Loucy (cell line): Measurements from ENCODE around the gene CLDN20.

Source experiments
- H2AFZ ChIP-seq: fragments of 200-600 bp; sonication (generic); 2 replicates; pipeline ENCODE4 v1.6.0; 2016; ENCODE audit warnings: antibody characterized with exemption, mild to moderate bottlenecking, low read length, moderate library complexity
- H3F3A ChIP-seq: fragments of 200-600 bp; 2 replicates; pipeline ENCODE4 v1.6.0; 2016; ENCODE audit warnings: antibody characterized with exemption, low read depth, mild to moderate bottlenecking
- H3K27me3 ChIP-seq: fragments of 200-600 bp; sonication (generic); 2 replicates; pipeline ENCODE4 v1.6.1; 2014; ENCODE audit warnings: low read length, mild to moderate bottlenecking; ENCODE audit not compliant: insufficient read depth, poor library complexity, severe bottlenecking
- H3K36me3 ChIP-seq: fragments of 200-600 bp; sonication (generic); 2 replicates; pipeline ENCODE4 v1.6.1; 2016; ENCODE audit warnings: low read length; ENCODE audit not compliant: insufficient read depth
- H3K4me1 ChIP-seq: fragments of 200-600 bp; sonication (generic); 2 replicates; pipeline ENCODE4 v1.5.1; 2014; ENCODE audit warnings: low read length, mild to moderate bottlenecking; ENCODE audit not compliant: insufficient read depth, poor library complexity, severe bottlenecking
- H3K4me2 ChIP-seq: fragments of 200-600 bp; sonication (generic); 2 replicates; pipeline ENCODE4 v1.6.0; 2014; ENCODE audit warnings: antibody characterized with exemption, low read length, low read depth, mild to moderate bottlenecking; ENCODE audit not compliant: poor library complexity, severe bottlenecking
- H3K4me3 ChIP-seq: fragments of 200-600 bp; sonication (generic); 2 replicates; pipeline ENCODE4 v1.5.1; 2014; ENCODE audit warnings: low read length, mild to moderate bottlenecking, mixed read lengths; ENCODE audit not compliant: poor library complexity, severe bottlenecking
- H3K79me2 ChIP-seq: fragments of 200-600 bp; sonication (generic); 2 replicates; pipeline ENCODE4 v1.6.1; 2014; ENCODE audit warnings: low read length; ENCODE audit not compliant: insufficient read depth
- H3K9ac ChIP-seq: fragments of 200-600 bp; sonication (generic); 2 replicates; pipeline ENCODE4 v1.6.0; 2014; ENCODE audit warnings: mild to moderate bottlenecking, low read depth, low read length, moderate library complexity; ENCODE audit not compliant: poor library complexity, severe bottlenecking
- H3K9me2 ChIP-seq: fragments of 200-600 bp; sonication (generic); replicated peaks from 2 replicates; pipeline ENCODE4 v1.6.1; 2016; ENCODE audit warnings: low read depth, low read length, mixed read lengths
- H3K9me3 ChIP-seq: fragments of 200-600 bp; sonication (generic); 2 replicates; pipeline ENCODE4 v1.6.1; 2014; ENCODE audit warnings: mild to moderate bottlenecking, antibody characterized with exemption, low read length, low read depth; ENCODE audit not compliant: insufficient read depth
- H4K20me1 ChIP-seq: fragments of 200-600 bp; sonication (generic); 2 replicates; pipeline ENCODE4 v1.6.0; 2014; ENCODE audit warnings: antibody characterized with exemption, low read length, mild to moderate bottlenecking; ENCODE audit not compliant: insufficient read depth, poor library complexity, severe bottlenecking
- CTCF ChIP-seq: fragments of 200-600 bp; sonication (generic); conservative IDR thresholded peaks from 2 replicates; pipeline ENCODE4 v1.5.1; 2014; ENCODE audit warnings: mild to moderate bottlenecking, antibody characterized with exemption, low read length
- EZH2phosphoT487 ChIP-seq: fragments of 200-600 bp; IDR thresholded peaks from 2 replicates; pipeline ENCODE4 v1.6.1; 2018; ENCODE audit warnings: antibody characterized with exemption, mild to moderate bottlenecking, moderate library complexity, borderline replicate concordance

Gene CLDN20

GRCh38 chr6:155314773-155315515 is 51.1 kb downstream of the CLDN20 start:
- H4K20me1 ChIP-seq, result no peaks in the 10 kb centered on the region
- peaks cover 20% of the 10 kb centered on the region for H3K79me2 ChIP-seq
- peak overlapping the region; percentile 72 for H3K9ac ChIP-seq
- no peaks in the 10 kb centered on the region for H3K36me3 ChIP-seq
- H3K4me1 ChIP-seq, result peaks cover 28% of the 10 kb centered on the region
- H3K9me3 ChIP-seq, result 0 out of 2 replicates have a peak, but pooled peaks cover 3% of the 10 kb centered on the region
- H3K4me3 ChIP-seq, result peak overlapping the region; percentile 77
- peak overlapping the region; percentile 73 for H3K4me2 ChIP-seq
- no peaks in the 10 kb centered on the region for H3K9me2 ChIP-seq
- no peaks in the 10 kb centered on the region for H3K27me3 ChIP-seq
- H2AFZ ChIP-seq, result peak overlapping the region; percentile 88
- no peaks in the 10 kb centered on the region; the same call in 1 of the 2 replicates for H3F3A ChIP-seq
- TF ChIP-seq EZH2phosphoT487 (no peak), CTCF (no peak)

- Histone ChIP-seq H2AFZ (peak overlapping the region; percentile 88; the same call in 1 of the 2 replicates), H3K4me3 (peak overlapping the region; percentile 77), H3F3A (no peaks in the 10 kb centered on the region; the same call in 1 of the 2 replicates), H4K20me1 (no peaks in the 10 kb centered on the region), H3K9me2 (no peaks in the 10 kb centered on the region), H3K9ac (peak overlapping the region; percentile 72), H3K27me3 (no peaks in the 10 kb centered on the region), H3K9me3 (0 out of 2 replicates have a peak, but pooled peaks cover 3% of the 10 kb centered on the region), H3K4me1 (peaks cover 28% of the 10 kb centered on the region), H3K79me2 (peaks cover 20% of the 10 kb centered on the region), H3K4me2 (peak overlapping the region; percentile 73), H3K36me3 (no peaks in the 10 kb centered on the region)
- no peak for TF ChIP-seq EZH2phosphoT487
- no peak for TF ChIP-seq CTCF
Measured at GRCh38 chr6:155315516-155315871, 51.7 kb downstream of the CLDN20 start.

- Histone ChIP-seq H3K79me2 (peaks cover 20% of the 10 kb centered on the region), H3K36me3 (no peaks in the 10 kb centered on the region), H3K9me2 (no peaks in the 10 kb centered on the region), H4K20me1 (no peaks in the 10 kb centered on the region), H3K27me3 (no peaks in the 10 kb centered on the region), H2AFZ (peak overlapping the region; percentile 70), H3K4me2 (no peak overlapping the region), H3K9me3 (0 out of 2 replicates have a peak, but pooled peaks cover 3% of the 10 kb centered on the region), H3K4me1 (peaks cover 28% of the 10 kb centered on the region), H3F3A (no peaks in the 10 kb centered on the region; the same call in 1 of the 2 replicates), H3K9ac (no peak overlapping the region), H3K4me3 (no peak overlapping the region)
- no peak for TF ChIP-seq CTCF
- no peak for TF ChIP-seq EZH2phosphoT487
Measured at GRCh38 chr6:155316419-155316818, 52.6 kb downstream of the CLDN20 start.
